Progenitor cell of endocrine pancreas (in vitro differentiated cells): ENCODE data around the gene BEST4. TPM values are rescaled to one million over a fixed set of nuclear protein-coding genes. Genes with fewer than 3 reads are reported as not detected.

Source experiments
- DNase-seq: peaks from one replicate; pipeline ENCODE4 v3.0.0; 2021; ENCODE audit warnings: low spot score; ENCODE audit not compliant: unreplicated experiment
- H3K27ac Mint-ChIP-seq: 2 replicates; pipeline ENCODE4 v1.8.0; 2021; ENCODE audit warnings: mild to moderate bottlenecking, moderate library complexity, mixed read lengths
- H3K27me3 Mint-ChIP-seq: 2 replicates; pipeline ENCODE4 v1.8.0; 2021; ENCODE audit warnings: mixed read lengths
- H3K36me3 Mint-ChIP-seq: 2 replicates; pipeline ENCODE4 v1.8.0; 2022; ENCODE audit warnings: mixed read lengths; ENCODE audit not compliant: insufficient read depth
- H3K4me1 Mint-ChIP-seq: 2 replicates; pipeline ENCODE4 v1.8.0; 2021; ENCODE audit warnings: low read depth, mixed read lengths
- H3K4me3 Mint-ChIP-seq: 2 replicates; pipeline ENCODE4 v1.8.0; 2021; ENCODE audit warnings: low read depth, mild to moderate bottlenecking, moderate library complexity, mixed read lengths
- H3K9me3 Mint-ChIP-seq: 2 replicates; pipeline ENCODE4 v1.8.0; 2021; ENCODE audit warnings: low read depth, mixed read lengths
- CTCF ChIP-seq: fragments of 200-600 bp; sonication (generic); IDR thresholded peaks from one replicate; pipeline ENCODE4 v1.5.0; 2021; ENCODE audit warnings: antibody characterized with exemption, mild to moderate bottlenecking; ENCODE audit not compliant: unreplicated experiment
- total RNA-seq: library from RNA; stranded (reverse); gene quantifications from 2 replicates; pipeline ENCODE4 v1.2.1, GENCODE V29; 2021

The BEST4 gene
- total RNA-seq, 1 donor from 2014 or later = 2.1 TPM

GRCh38 chr1:44785029-44785380 lies 3.0 kb downstream of the BEST4 start:
- Mint-ChIP-seq H3K36me3 (peaks cover 10% of the 10 kb centered on the region), H3K27ac (peak overlapping the region; percentile 45), H3K9me3 (no peaks in the 10 kb centered on the region), H3K4me1 (peaks cover 16% of the 10 kb centered on the region), H3K4me3 (peak overlapping the region; percentile 63), H3K27me3 (peaks cover 4% of the 10 kb centered on the region)
- DNase-seq = no peak
- no peak for TF ChIP-seq CTCF

- peaks cover 10% of the 10 kb centered on the region for H3K36me3 Mint-ChIP-seq
- no peaks in the 10 kb centered on the region for H3K9me3 Mint-ChIP-seq
- H3K27me3 Mint-ChIP-seq = peaks cover 4% of the 10 kb centered on the region
- TF ChIP-seq CTCF = peak; percentile 21
- H3K4me1 Mint-ChIP-seq = peaks cover 16% of the 10 kb centered on the region
- DNase-seq = peak; percentile 36
- peak overlapping the region; percentile 70 for H3K4me3 Mint-ChIP-seq
- H3K27ac Mint-ChIP-seq = peak overlapping the region; percentile 80
Measured at GRCh38 chr1:44784094-44785028, 3.6 kb downstream of the BEST4 start.

- no peak for TF ChIP-seq CTCF
- Mint-ChIP-seq H3K4me1 (peaks cover 16% of the 10 kb centered on the region), H3K4me3 (peak overlapping the region; percentile 70), H3K9me3 (no peaks in the 10 kb centered on the region), H3K27ac (peak overlapping the region; percentile 80), H3K36me3 (peaks cover 14% of the 10 kb centered on the region), H3K27me3 (peaks cover 4% of the 10 kb centered on the region)
- DNase-seq = no peak
Measured at GRCh38 chr1:44783697-44784093, 4.3 kb downstream of the BEST4 start.

GRCh38 chr1:44780583-44781121 lies 7.3 kb downstream of the BEST4 start:
- Mint-ChIP-seq H3K4me3 (no peak overlapping the region), H3K9me3 (no peaks in the 10 kb centered on the region), H3K4me1 (peaks cover 25% of the 10 kb centered on the region), H3K27me3 (no peaks in the 10 kb centered on the region), H3K36me3 (peaks cover 28% of the 10 kb centered on the region), H3K27ac (peak overlapping the region; percentile 62)
- TF ChIP-seq CTCF = no peak
- no peak for DNase-seq

GRCh38 chr1:44778705-44779576 lies 9.0 kb downstream of the BEST4 start:
- H3K4me1 Mint-ChIP-seq = peaks cover 22% of the 10 kb centered on the region
- DNase-seq = no peak
- H3K27me3 Mint-ChIP-seq = no peaks in the 10 kb centered on the region
- H3K27ac Mint-ChIP-seq = peak overlapping the region; percentile 90
- no peak for TF ChIP-seq CTCF
- peak overlapping the region; percentile 14 for H3K4me3 Mint-ChIP-seq
- H3K9me3 Mint-ChIP-seq = no peaks in the 10 kb centered on the region
- peaks cover 28% of the 10 kb centered on the region for H3K36me3 Mint-ChIP-seq
